ENCODE data around the gene PTPRK. TPM values are rescaled to one million over a fixed set of nuclear protein-coding genes. Genes with fewer than 3 reads are reported as not detected.
A peak's percentile ranks its signal among the peaks of the same experiment; 100 is the strongest.

Gene PTPRK
- total and polyA plus RNA-seq, 2 of the 13 experiments (the other 11 are each of a cell fraction or from before 2014, with no cell fraction given): 43.6 to 98.3 TPM

- TF ChIP-seq E2F5 (CRISPR knock-in tag; conservative IDR thresholded peaks at IDR 0.05) (no peak), ATF1 (CRISPR knock-in tag; IDR thresholded peaks at IDR 0.05) (peak; percentile 67; the same call in 1 of the 2 replicates), HDAC6 (IDR thresholded peaks at IDR 0.05; ENCODE audit: low read depth, low read length) (0 out of 2 replicates have a peak, but pooled peaks have one; percentile 26), GABPB1 (CRISPR knock-in tag; IDR thresholded peaks at IDR 0.05) (no peak), ZNF777 (CRISPR knock-in tag; IDR thresholded peaks at IDR 0.05) (no peak), ZNF646 (CRISPR knock-in tag; IDR thresholded peaks at IDR 0.05) (peak; percentile 24; the same call in 1 of the 2 replicates), GLI4 (CRISPR knock-in tag; IDR thresholded peaks at IDR 0.05; ENCODE audit: borderline replicate concordance) (no peak), NR2F6 (IDR thresholded peaks at IDR 0.05) (peak; percentile 74), NR2F6 (CRISPR knock-in tag; IDR thresholded peaks at IDR 0.05) (peak; percentile 34; the same call in 1 of the 2 replicates), SALL2 (CRISPR knock-in tag; IDR thresholded peaks at IDR 0.05) (no peak), GATAD1 (CRISPR knock-in tag; IDR thresholded peaks at IDR 0.05) (no peak), THRA (CRISPR knock-in tag; IDR thresholded peaks at IDR 0.05; ENCODE audit: borderline replicate concordance) (peak; percentile 78; the same call in 1 of the 2 replicates), ZNF549 (CRISPR knock-in tag; IDR thresholded peaks at IDR 0.05) (no peak), TFDP2 (CRISPR knock-in tag; IDR thresholded peaks at IDR 0.05) (0 out of 2 replicates have a peak, but pooled peaks have one; percentile 19), ZBTB49 (CRISPR knock-in tag; IDR thresholded peaks at IDR 0.05; ENCODE audit: borderline replicate concordance) (no peak), ZNF792 (CRISPR knock-in tag; IDR thresholded peaks at IDR 0.05) (peak; percentile 69; the same call in 1 of the 2 replicates)
Measured at GRCh38 chr6:128062882-128063603, 457.4 kb downstream of the PTPRK start (continued).

Measured in HepG2 (cell line).